Measurements from ENCODE around the gene CMBL. TPM values are rescaled to one million over a fixed set of nuclear protein-coding genes. Genes with fewer than 3 reads are reported as not detected.

Gene CMBL
- total RNA-seq, 1 donor from 2014 or later = 17.3 TPM

Other genes starting within 250 kb of the CMBL start
- 16.5 TPM for gene ATPSCKMT, start 58.0 kb downstream of the CMBL start, total RNA-seq
- gene CCT5, start 57.6 kb downstream of the CMBL start, total RNA-seq = 202 TPM
- 131 TPM for gene MARCHF6, start 45.8 kb upstream of the CMBL start, total RNA-seq
- 0.93 TPM for gene ROPN1L, start 134.0 kb upstream of the CMBL start, total RNA-seq